Ovary (tissue), 9 donors: Measurements from ENCODE around the gene GADD45G. TPM values are rescaled to one million over a fixed set of nuclear protein-coding genes. Genes with fewer than 3 reads are reported as not detected.

Experiments
- DNase-seq, 5 donors: peaks; one replicate each; pipeline ENCODE4 v3.0.0-alpha.2; 2019 to 2020
- H3K27ac ChIP-seq, 2 donors: fragments of 200-600 bp; one replicate each; pipeline versions ENCODE4 v1.5.1 to v1.8.0; 2019 to 2022
- H3K27me3 ChIP-seq: fragments of 200-600 bp; one replicate; pipeline ENCODE4 v1.8.0; 2022
- H3K36me3 ChIP-seq: fragments of 200-600 bp; sonication (generic); one replicate; pipeline ENCODE4 v1.5.1; 2019
- H3K4me1 ChIP-seq: one replicate; pipeline ENCODE4 v1.8.1; 2013; ENCODE audit warnings: mild to moderate bottlenecking, moderate library complexity; ENCODE audit not compliant: insufficient read depth
- H3K4me3 ChIP-seq: fragments of 200-600 bp; sonication (generic); one replicate; pipeline ENCODE4 v1.5.1; 2017
- H3K9me3 ChIP-seq, 2 donors: fragments of 200-600 bp in 1 of 2; sonication (generic) in 1 of 2; one replicate each; pipeline versions ENCODE4 v1.5.1 to v1.8.1; 2013 to 2019; ENCODE audit warnings: mild to moderate bottlenecking in 1 of 2, moderate library complexity in 1 of 2
- EP300 ChIP-seq: sonication (generic); formaldehyde crosslinking; IDR thresholded peaks from one replicate; pipeline ENCODE4 v1.6.1; 2017; ENCODE audit warnings: antibody characterized with exemption
- POLR2A ChIP-seq: fragments of 450-650 bp; IDR thresholded peaks from one replicate; pipeline ENCODE4 v1.6.1; 2017; ENCODE audit warnings: antibody characterized with exemption, mild to moderate bottlenecking, moderate library complexity
- WGBS, 3 donors: extraction: QIAGEN DNeasy Blood & Tissue Kit in 1 of 3; methylation state at CpG; one replicate each; pipeline versions ENCODE4 v1.1.5 to v1.1.7; 2013 to 2017; 5-methylcytosine and 5-hydroxymethylcytosine counted together
- intact Hi-C, 4 donors: fragments of 100-400 bp; cut with DNase I; formaldehyde crosslinking; loops; one replicate each; pipeline versions ENCODE4 v1.11.0 to v1.15.1; 2022 to 2023
- polyA plus RNA-seq, 2 donors: library from polyadenylated mRNA; stranded (reverse); fragments of 200-250 nt in 1 of 2; fragments of 350-450 nt in 1 of 2; fragmentation: Illumina TruSeq in 1 of 2; extraction: RNeasy Lipid Tissue Mini Kit (QIAGEN cat#74804) in 1 of 2; gene quantifications; one replicate each; pipeline ENCODE4 v1.2.3, GENCODE V29; 2013 to 2014
- total RNA-seq, 7 donors: library from RNA; depleted of rRNA in 2 of 7; stranded (reverse); fragments of >200 nt in 2 of 7; fragmentation: NEBNext Ultra II Directional in 3 of 7; extraction: Animal tissue kit (Norgen Biotek cat#: 25700) in 3 of 7; gene quantifications; one replicate each; pipeline versions ENCODE4 v1.1.0 to v1.2.4, GENCODE V29; 2016 to 2023
- TF ChIP-seq, protein P1 (sequence below), 3 donors: fragments of 450-650 bp in 2 of 3; fragments of 200-600 bp in 1 of 3; IDR thresholded peaks; one replicate each; pipeline versions ENCODE4 v1.5.1 to v1.8.0; 2016 to 2022; ENCODE audit warnings: antibody characterized with exemption in 3 of 3, mild to moderate bottlenecking in 1 of 3
- donor health status: DM: no; HTN: no; CAD: no; lungs with moderate emphysema.
- donor health status: DM: no; HTN: no; CAD: no.
- donor health status: Bipolar disorder and iron deficiency.
- donor health status: DM: yes; HTN: yes; CAD: no.
- donor health status: DM: no; HTN: no; CAD: no.
- donor health status: DM: yes; HTN: yes; CAD: no.

Gene GADD45G
- total and polyA plus RNA-seq, 9 donors: 0.60 to 126 (median 23.2) TPM

DNA sequence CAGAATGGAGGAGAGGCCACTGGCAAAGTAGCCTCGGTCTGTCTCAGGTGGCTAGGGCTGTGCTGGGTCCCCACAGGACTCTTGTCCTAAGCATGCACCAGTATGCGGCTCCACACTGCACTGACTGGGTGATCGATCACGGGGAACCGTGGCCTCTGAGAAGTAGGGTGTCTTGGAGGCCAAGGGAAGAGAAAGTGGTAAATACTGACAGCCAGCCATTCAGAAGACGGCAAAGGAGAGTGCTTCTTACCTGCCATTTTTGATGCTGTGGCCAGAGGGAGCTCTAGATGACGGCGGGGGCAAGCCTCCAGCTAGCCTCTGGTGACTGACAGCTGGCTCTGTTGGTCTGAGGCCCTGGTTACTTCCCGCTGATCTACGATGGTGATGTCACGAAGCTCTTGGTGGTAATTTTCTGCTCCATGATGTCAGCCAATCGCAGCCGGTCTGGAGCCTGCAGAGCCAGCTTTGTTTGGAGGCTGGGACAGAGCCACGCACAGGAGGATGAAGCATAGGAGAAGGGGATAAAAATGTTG, 40.4 kb upstream of the GADD45G start:
- 63 to 67% (median 64%) methylated on average over 14 of the region's 14 CpGs for WGBS, 3 donors
- no peak for TF ChIP-seq POLR2A
- TF ChIP-seq, protein P1, sequence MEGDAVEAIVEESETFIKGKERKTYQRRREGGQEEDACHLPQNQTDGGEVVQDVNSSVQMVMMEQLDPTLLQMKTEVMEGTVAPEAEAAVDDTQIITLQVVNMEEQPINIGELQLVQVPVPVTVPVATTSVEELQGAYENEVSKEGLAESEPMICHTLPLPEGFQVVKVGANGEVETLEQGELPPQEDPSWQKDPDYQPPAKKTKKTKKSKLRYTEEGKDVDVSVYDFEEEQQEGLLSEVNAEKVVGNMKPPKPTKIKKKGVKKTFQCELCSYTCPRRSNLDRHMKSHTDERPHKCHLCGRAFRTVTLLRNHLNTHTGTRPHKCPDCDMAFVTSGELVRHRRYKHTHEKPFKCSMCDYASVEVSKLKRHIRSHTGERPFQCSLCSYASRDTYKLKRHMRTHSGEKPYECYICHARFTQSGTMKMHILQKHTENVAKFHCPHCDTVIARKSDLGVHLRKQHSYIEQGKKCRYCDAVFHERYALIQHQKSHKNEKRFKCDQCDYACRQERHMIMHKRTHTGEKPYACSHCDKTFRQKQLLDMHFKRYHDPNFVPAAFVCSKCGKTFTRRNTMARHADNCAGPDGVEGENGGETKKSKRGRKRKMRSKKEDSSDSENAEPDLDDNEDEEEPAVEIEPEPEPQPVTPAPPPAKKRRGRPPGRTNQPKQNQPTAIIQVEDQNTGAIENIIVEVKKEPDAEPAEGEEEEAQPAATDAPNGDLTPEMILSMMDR (IDR thresholded peaks at IDR 0.05): no peak
- no peak for TF ChIP-seq EP300
- Histone ChIP-seq H3K4me3 (no peak overlapping the region), H3K27me3 (no peaks in the 10 kb centered on the region), H3K9me3 (no peaks in the 10 kb centered on the region), H3K4me1 (no peaks in the 10 kb centered on the region), H3K27ac (no peak overlapping the region), H3K36me3 (no peaks in the 10 kb centered on the region)
- DNase-seq: no peak
- intact Hi-C loops: no loop called here

DNA sequence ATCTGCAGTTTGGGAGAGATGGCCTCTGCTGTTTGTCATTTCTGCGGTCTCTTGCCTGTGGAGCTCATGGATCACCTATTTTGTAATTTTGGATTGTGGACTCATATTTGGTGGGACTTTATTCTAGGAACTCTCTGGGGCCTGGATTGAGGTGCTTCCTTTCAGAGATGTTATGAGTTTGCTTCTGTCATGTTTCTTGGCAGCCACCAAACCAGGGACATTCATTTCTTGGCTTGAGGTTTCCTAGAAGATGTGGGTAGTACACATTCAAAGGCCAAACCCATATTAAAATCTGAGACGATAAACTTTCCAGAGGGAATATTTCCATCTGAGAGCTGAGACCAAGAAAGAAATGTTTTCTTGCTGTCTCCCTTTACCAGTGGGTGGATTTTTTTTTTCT, 37.2 kb upstream of the GADD45G start:
- TF ChIP-seq, protein P1 (IDR thresholded peaks at IDR 0.05): no peak
- TF ChIP-seq POLR2A (no peak), EP300 (no peak)
- no peaks in the 10 kb centered on the region for H3K36me3 ChIP-seq
- no peaks in the 10 kb centered on the region for H3K27me3 ChIP-seq
- intact Hi-C loops: no loop called here
- 95 to 98% (median 96%) methylated on average over 2 of the region's 2 CpGs for WGBS, 3 donors
- H3K4me1 ChIP-seq: no peaks in the 10 kb centered on the region
- no peak overlapping the region for H3K27ac ChIP-seq
- no peaks in the 10 kb centered on the region for H3K9me3 ChIP-seq
- DNase-seq: no peak
- H3K4me3 ChIP-seq: no peak overlapping the region

DNA sequence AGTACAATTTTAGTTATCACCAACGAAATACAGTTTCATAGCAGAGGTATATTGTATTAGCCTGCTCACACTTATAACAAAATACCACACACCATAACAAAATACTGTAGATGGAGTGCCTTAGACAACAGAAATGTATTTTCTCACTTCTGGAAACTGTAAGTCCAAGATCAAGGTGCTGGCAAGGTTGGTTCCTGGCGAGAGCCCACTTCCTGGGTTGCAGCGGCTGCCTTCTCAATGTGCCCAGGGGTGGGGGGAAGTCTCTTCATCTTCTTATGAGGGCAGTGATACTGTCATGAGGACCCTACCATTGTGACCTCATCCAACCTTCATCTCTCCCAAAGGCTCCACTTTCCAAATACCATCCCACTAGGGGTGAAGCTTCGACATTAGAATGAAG, 30.5 kb upstream of the GADD45G start:
- Histone ChIP-seq H3K4me1 (no peaks in the 10 kb centered on the region), H3K27me3 (no peaks in the 10 kb centered on the region), H3K27ac (no peak overlapping the region), H3K4me3 (no peak overlapping the region), H3K36me3 (no peaks in the 10 kb centered on the region), H3K9me3 (no peaks in the 10 kb centered on the region)
- intact Hi-C loops: no loop called here
- no peak for DNase-seq
- TF ChIP-seq, protein P1 (IDR thresholded peaks at IDR 0.05): no peak
- TF ChIP-seq EP300 (no peak), POLR2A (no peak)
- 55 to 58% (median 57%) methylated on average over 4 of the region's 4 CpGs for WGBS, 3 donors

DNA sequence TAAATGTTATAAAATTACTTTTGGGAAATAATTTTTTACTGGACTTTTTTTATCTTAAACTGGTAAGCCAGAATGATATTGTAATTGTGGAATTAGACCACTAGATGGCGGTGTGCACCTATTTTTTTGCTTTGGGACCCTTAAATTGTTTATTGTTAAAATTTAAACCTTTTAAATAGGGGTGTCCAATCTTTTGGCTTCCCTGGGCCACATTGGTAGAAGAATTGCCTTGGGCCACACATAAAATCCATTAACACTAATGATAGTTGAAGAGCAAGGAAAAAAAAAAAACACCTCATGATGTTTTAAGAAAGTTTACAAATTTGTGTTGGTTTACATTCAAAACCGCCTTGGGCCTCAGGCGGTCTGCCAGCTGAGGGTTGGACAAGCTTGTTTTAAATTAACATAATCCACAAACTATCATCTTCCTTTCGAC, 28.4 kb upstream of the GADD45G start:
- Histone ChIP-seq H3K27ac (no peak overlapping the region), H3K9me3 (no peaks in the 10 kb centered on the region), H3K4me3 (no peak overlapping the region), H3K27me3 (no peaks in the 10 kb centered on the region), H3K36me3 (no peaks in the 10 kb centered on the region), H3K4me1 (no peaks in the 10 kb centered on the region)
- WGBS, 3 donors: 5 to 20% (median 11%) methylated on average over 4 of the region's 4 CpGs
- TF ChIP-seq EP300: no peak
- TF ChIP-seq POLR2A: no peak
- TF ChIP-seq, protein P1 (IDR thresholded peaks at IDR 0.05): peak; percentile 43 to 60 (median 44)
- intact Hi-C loops: no loop called here
- no peak for DNase-seq
